A549 (cell line): ENCODE measurements around the gene ABCC3. TPM values are rescaled to one million over a fixed set of nuclear protein-coding genes. Genes with fewer than 3 reads are reported as not detected.

Experiments
- ATAC-seq, 2 experiments: fragments of 200-7000 bp in 1 of 2; fragments of >200 bp in 1 of 2; cut with Nextera tagmentation in 1 of 2; cut with Tn5 transposase in 1 of 2; 3 replicates each; pipeline versions ENCODE4 v1.8.0 to v1.9.1; 2018 to 2020; ENCODE audit warnings: mild to moderate bottlenecking in 1 of 2, moderate library complexity in 1 of 2
- CTCF ChIA-PET: fragments of 300-600 bp; sonication (Branson Sonifier 250); formaldehyde crosslinking; extraction: SDS; loops from one replicate; lab custom pipeline; 2021; ENCODE audit warnings: antibody characterized with exemption, inconsistent platforms; lab: Yijun Ruan, JAX
- POLR2A ChIA-PET: fragments of 350-600 bp; formaldehyde crosslinking; extraction: SDS; loops from one replicate; lab custom pipeline; 2021; ENCODE audit warnings: antibody characterized with exemption, inconsistent platforms; lab: Yijun Ruan, JAX
- DNase-seq, 2 experiments: peaks; one replicate each; pipeline versions ENCODE4 v3.0.0 to v3.0.0-alpha.2; 2011 to 2016; ENCODE audit warnings: low read depth in 1 of 2, low spot score in 1 of 2
- FAIRE-seq: peaks from 2 replicates; lab custom pipeline; 2011; peaks lifted over from hg19 to GRCh38; lab: Jason Lieb, UNC
- H3K27ac ChIP-seq, 2 experiments: fragments of >200 bp; sonication (Bioruptor Twin); formaldehyde crosslinking; 3 replicates each; pipeline ENCODE4 v1.5.1; 2016 to 2017
- H3K4me1 ChIP-seq: fragments of >200 bp; sonication (Bioruptor Twin); formaldehyde crosslinking; 3 replicates; pipeline ENCODE4 v1.6.1; 2016
- H3K4me2 ChIP-seq: fragments of >200 bp; sonication (Bioruptor Twin); formaldehyde crosslinking; 3 replicates; pipeline ENCODE4 v1.6.1; 2016
- H3K4me3 ChIP-seq: fragments of >200 bp; sonication (Bioruptor Twin); formaldehyde crosslinking; 3 replicates; pipeline ENCODE4 v1.5.1; 2016
- H3K9me3 ChIP-seq: fragments of >200 bp; sonication (Bioruptor Twin); formaldehyde crosslinking; 3 replicates; pipeline ENCODE4 v1.6.1; 2016
- BHLHE40 ChIP-seq: IDR thresholded peaks from 2 replicates; pipeline ENCODE4 v1.6.1; 2012; ENCODE audit warnings: low read depth, low read length, inconsistent platforms
- CEBPB ChIP-seq, 2 experiments: fragments of >200 bp in 1 of 2; sonication (Bioruptor Twin) in 1 of 2; formaldehyde crosslinking in 1 of 2; IDR thresholded peaks; 2 replicates each; pipeline ENCODE4 v1.6.1; 2012 to 2016
- CHD2 ChIP-seq: fragments of 150-350 bp; IDR thresholded peaks from 2 replicates; pipeline ENCODE4 v1.6.1; 2014; ENCODE audit warnings: low read length; ENCODE audit not compliant: partially characterized antibody
- ESRRA ChIP-seq: fragments of 150-350 bp; IDR thresholded peaks from 2 replicates; pipeline ENCODE4 v1.6.1; 2014; ENCODE audit warnings: mild to moderate bottlenecking, low read length, borderline replicate concordance
- FOSB ChIP-seq: fragments of 250-450 bp; sonication (Bioruptor Pico); IDR thresholded peaks from 2 replicates; pipeline ENCODE4 v1.5.0; 2020; ENCODE audit warnings: mild to moderate bottlenecking, moderate library complexity
- FOXS1 ChIP-seq: fragments of 250-450 bp; sonication (Bioruptor Pico); IDR thresholded peaks from 2 replicates; pipeline ENCODE4 v1.5.0; 2020; ENCODE audit warnings: mild to moderate bottlenecking, moderate library complexity
- GATA3 ChIP-seq: IDR thresholded peaks from 2 replicates; pipeline ENCODE4 v1.6.1; 2012; ENCODE audit warnings: borderline replicate concordance
- HDAC2 ChIP-seq: fragments of 200-600 bp; sonication (generic); IDR thresholded peaks from 2 replicates; pipeline ENCODE4 v1.6.1; 2016
- HEYL ChIP-seq: fragments of 250-450 bp; sonication (Bioruptor Pico); IDR thresholded peaks from 2 replicates; pipeline ENCODE4 v1.8.0; 2021; ENCODE audit warnings: mild to moderate bottlenecking, moderate library complexity
- HOXB13 ChIP-seq: fragments of 250-450 bp; sonication (Bioruptor Pico); IDR thresholded peaks from 2 replicates; pipeline ENCODE4 v1.5.0; 2020; ENCODE audit warnings: low read depth, mild to moderate bottlenecking, moderate library complexity
- HOXB5 ChIP-seq: fragments of 250-450 bp; sonication (Bioruptor Pico); IDR thresholded peaks from 2 replicates; pipeline ENCODE4 v1.5.0; 2020; ENCODE audit warnings: mild to moderate bottlenecking, moderate library complexity
- JUN ChIP-seq, 2 experiments: fragments of >200 bp; sonication (Bioruptor Twin); formaldehyde crosslinking; IDR thresholded peaks; 2 replicates in 1 of 2; 3 replicates in 1 of 2; pipeline ENCODE4 v1.6.1; 2016 to 2017
- JUNB ChIP-seq: fragments of >200 bp; sonication (Bioruptor Twin); formaldehyde crosslinking; IDR thresholded peaks from 2 replicates; pipeline ENCODE4 v1.6.1; 2016
- KDM1A ChIP-seq: fragments of 200-600 bp; sonication (generic); IDR thresholded peaks from 2 replicates; pipeline ENCODE4 v1.6.1; 2016; ENCODE audit warnings: low read depth, mild to moderate bottlenecking
- KDM5A ChIP-seq: fragments of 200-600 bp; sonication (generic); IDR thresholded peaks from 2 replicates; pipeline ENCODE4 v1.6.1; 2016; ENCODE audit warnings: antibody characterized with exemption, mild to moderate bottlenecking
- MAFK ChIP-seq: fragments of 450-650 bp; IDR thresholded peaks from 2 replicates; pipeline ENCODE4 v1.6.1; 2014; ENCODE audit not compliant: partially characterized antibody
- MYC ChIP-seq: IDR thresholded peaks from 2 replicates; pipeline ENCODE4 v1.6.1; 2012; ENCODE audit warnings: mild to moderate bottlenecking, inconsistent platforms, low read length, improper control_type of control experiment, borderline replicate concordance
- NR3C1 ChIP-seq: fragments of >200 bp; sonication (Bioruptor Twin); formaldehyde crosslinking; IDR thresholded peaks from 3 replicates; pipeline ENCODE4 v1.6.1; 2017
- PHF8 ChIP-seq: fragments of 200-600 bp; sonication (generic); IDR thresholded peaks from 2 replicates; pipeline ENCODE4 v1.6.1; 2016; ENCODE audit warnings: low read depth, mild to moderate bottlenecking, antibody characterized with exemption, moderate library complexity, borderline replicate concordance
- POLR2A ChIP-seq: IDR thresholded peaks from 2 replicates; pipeline ENCODE4 v1.6.1; 2012; ENCODE audit warnings: mild to moderate bottlenecking, low read length
- RAD21 ChIP-seq, 2 experiments: fragments of >200 bp in 1 of 2; sonication (Bioruptor Twin) in 1 of 2; formaldehyde crosslinking in 1 of 2; IDR thresholded peaks in 1 of 2; conservative IDR thresholded peaks in 1 of 2; 2 replicates in 1 of 2; 3 replicates in 1 of 2; pipeline ENCODE4 v1.6.1; 2012 to 2018; ENCODE audit warnings: inconsistent platforms in 1 of 2
- RARB ChIP-seq: fragments of 250-450 bp; sonication (Bioruptor Pico); IDR thresholded peaks from 2 replicates; pipeline ENCODE4 v1.8.0; 2021; ENCODE audit warnings: mild to moderate bottlenecking, moderate library complexity
- RCOR1 ChIP-seq: fragments of 150-350 bp; IDR thresholded peaks from 2 replicates; pipeline ENCODE4 v1.6.1; 2014; ENCODE audit warnings: antibody characterized with exemption, low read length, low read depth
- SREBF2 ChIP-seq: fragments of 450-650 bp; IDR thresholded peaks from 2 replicates; pipeline ENCODE4 v1.6.1; 2014; ENCODE audit warnings: mild to moderate bottlenecking, moderate library complexity
- TFCP2L1 ChIP-seq: fragments of 250-450 bp; sonication (Bioruptor Pico); IDR thresholded peaks from 2 replicates; pipeline ENCODE4 v1.5.0; 2021; ENCODE audit warnings: mild to moderate bottlenecking
- ZFP36 ChIP-seq: fragments of 450-650 bp; IDR thresholded peaks from 2 replicates; pipeline ENCODE4 v1.6.1; 2014; ENCODE audit warnings: borderline replicate concordance; ENCODE audit not compliant: partially characterized antibody
- WGBS: methylation state at CpG from one replicate; pipeline ENCODE4 v1.1.6; 2017; ENCODE audit errors: missing lambda C conversion rate; 5-methylcytosine and 5-hydroxymethylcytosine counted together
- polyA minus RNA-seq: library from RNA; depleted of rRNA, polyadenylated mRNA; stranded (reverse); fragments of >200 nt; gene quantifications from 2 replicates; pipeline ENCODE4 v1.2.3, GENCODE V29; 2011; rRNA and poly(A)+ RNA removed
- polyA plus RNA-seq, 4 experiments: library from polyadenylated mRNA; depleted of rRNA in 3 of 4; stranded (reverse); fragments of >200 nt; fragmentation: RNase III in 1 of 4; extraction: RNeasy Plus Mini Kit Qiagen cat#74134 plus additional on column Dnase treatment in 1 of 4; gene quantifications; 2 replicates in 3 of 4; 3 replicates in 1 of 4; pipeline ENCODE4 v1.2.3, GENCODE V29; 2011 to 2017
- TF ChIP-seq, protein P1 (sequence below): IDR thresholded peaks from 2 replicates; pipeline ENCODE4 v1.6.1; 2012; ENCODE audit warnings: low read depth, borderline replicate concordance
- TF ChIP-seq, protein P2 (sequence below): fragments of >200 bp; sonication (Bioruptor Twin); formaldehyde crosslinking; IDR thresholded peaks from 2 replicates; pipeline ENCODE4 v1.6.1; 2016
- TF ChIP-seq, protein P3 (sequence below): fragments of 250-450 bp; sonication (Bioruptor Pico); IDR thresholded peaks from 2 replicates; pipeline ENCODE4 v1.5.0; 2020; ENCODE audit warnings: low read depth, mild to moderate bottlenecking, moderate library complexity
- TF ChIP-seq, protein P4 (sequence below): fragments of 150-350 bp; IDR thresholded peaks from 2 replicates; pipeline ENCODE4 v1.6.1; 2014; ENCODE audit warnings: low read depth, mild to moderate bottlenecking, low read length
- TF ChIP-seq, protein P5 (sequence below): IDR thresholded peaks from 2 replicates; pipeline ENCODE4 v1.6.1; 2012

The ABCC3 gene, protein sequence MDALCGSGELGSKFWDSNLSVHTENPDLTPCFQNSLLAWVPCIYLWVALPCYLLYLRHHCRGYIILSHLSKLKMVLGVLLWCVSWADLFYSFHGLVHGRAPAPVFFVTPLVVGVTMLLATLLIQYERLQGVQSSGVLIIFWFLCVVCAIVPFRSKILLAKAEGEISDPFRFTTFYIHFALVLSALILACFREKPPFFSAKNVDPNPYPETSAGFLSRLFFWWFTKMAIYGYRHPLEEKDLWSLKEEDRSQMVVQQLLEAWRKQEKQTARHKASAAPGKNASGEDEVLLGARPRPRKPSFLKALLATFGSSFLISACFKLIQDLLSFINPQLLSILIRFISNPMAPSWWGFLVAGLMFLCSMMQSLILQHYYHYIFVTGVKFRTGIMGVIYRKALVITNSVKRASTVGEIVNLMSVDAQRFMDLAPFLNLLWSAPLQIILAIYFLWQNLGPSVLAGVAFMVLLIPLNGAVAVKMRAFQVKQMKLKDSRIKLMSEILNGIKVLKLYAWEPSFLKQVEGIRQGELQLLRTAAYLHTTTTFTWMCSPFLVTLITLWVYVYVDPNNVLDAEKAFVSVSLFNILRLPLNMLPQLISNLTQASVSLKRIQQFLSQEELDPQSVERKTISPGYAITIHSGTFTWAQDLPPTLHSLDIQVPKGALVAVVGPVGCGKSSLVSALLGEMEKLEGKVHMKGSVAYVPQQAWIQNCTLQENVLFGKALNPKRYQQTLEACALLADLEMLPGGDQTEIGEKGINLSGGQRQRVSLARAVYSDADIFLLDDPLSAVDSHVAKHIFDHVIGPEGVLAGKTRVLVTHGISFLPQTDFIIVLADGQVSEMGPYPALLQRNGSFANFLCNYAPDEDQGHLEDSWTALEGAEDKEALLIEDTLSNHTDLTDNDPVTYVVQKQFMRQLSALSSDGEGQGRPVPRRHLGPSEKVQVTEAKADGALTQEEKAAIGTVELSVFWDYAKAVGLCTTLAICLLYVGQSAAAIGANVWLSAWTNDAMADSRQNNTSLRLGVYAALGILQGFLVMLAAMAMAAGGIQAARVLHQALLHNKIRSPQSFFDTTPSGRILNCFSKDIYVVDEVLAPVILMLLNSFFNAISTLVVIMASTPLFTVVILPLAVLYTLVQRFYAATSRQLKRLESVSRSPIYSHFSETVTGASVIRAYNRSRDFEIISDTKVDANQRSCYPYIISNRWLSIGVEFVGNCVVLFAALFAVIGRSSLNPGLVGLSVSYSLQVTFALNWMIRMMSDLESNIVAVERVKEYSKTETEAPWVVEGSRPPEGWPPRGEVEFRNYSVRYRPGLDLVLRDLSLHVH (N-terminal part only)
- polyA plus RNA-seq (2011; rRNA removed), result 342 and 442 TPM in 2 replicates
- polyA plus RNA-seq (2012; cell fraction: cytosol; rRNA removed), result 157 and 189 TPM in 2 replicates
- polyA plus RNA-seq (2012; cell fraction: nucleus; rRNA removed), result 1,165 and 1,226 TPM in 2 replicates
- polyA plus RNA-seq (2017; fragmentation: RNase III; extraction: RNeasy Plus Mini Kit Qiagen cat#74134 plus additional on column Dnase treatment), result 225 to 288 TPM (median 248 TPM) in 3 replicates
- polyA minus RNA-seq, result 586 and 639 TPM in 2 replicates

DNA sequence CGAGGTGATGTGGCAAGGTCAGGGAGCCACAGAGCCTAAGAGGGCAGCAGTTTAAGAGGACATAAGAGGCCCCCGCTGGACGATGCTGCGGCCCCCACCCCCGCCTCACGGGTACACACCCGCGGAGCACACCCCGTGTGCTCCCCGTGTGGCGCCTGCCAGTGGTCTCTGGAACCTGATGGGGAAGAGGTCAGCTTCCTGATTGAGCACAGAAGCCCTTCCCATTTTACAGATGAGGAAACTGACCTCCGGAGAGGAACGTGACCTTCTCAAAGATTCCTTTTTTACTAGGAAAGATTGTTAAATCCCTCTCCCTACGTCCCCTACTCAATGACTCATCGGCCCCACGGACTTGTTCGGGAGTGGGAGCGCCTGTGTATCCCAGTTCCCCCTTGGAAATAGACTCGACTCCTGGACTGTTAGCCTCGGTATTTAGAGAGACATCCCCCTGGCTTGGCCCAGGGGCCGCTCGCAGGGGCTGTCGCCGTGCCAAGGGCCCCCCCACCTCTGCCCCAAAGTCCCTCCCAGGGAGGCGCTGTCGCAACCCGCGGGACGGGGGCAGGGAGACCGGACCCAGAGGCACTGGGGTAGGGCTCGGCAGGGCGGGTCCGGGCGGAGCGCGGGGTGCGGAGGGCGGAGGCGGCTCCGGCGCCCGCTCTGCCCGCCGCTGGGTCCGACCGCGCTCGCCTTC lies at the start of gene ABCC3:
Gene ABCC3 (plus strand): TSS at position 658 of the 691 bp plus-strand sequence. CDS start 56 bp downstream, outside the sequence.
- no peaks in the 10 kb centered on the region for H3K9me3 ChIP-seq
- ChIA-PET CTCF (interaction anchor here (0.6 to 48.0 kb wide), 4 partner anchors 7 to 83 kb away, joined by 3 to 2097 read pairs (median 96); partner anchors contain the start of gene ANKRD40), POLR2A (interaction anchor here (1.1 to 8.0 kb wide), 3 partner anchors 26 to 74 kb away, joined by 3 to 237 read pairs (median 7); partner anchors contain the start of gene CACNA1G)
- H3K4me1 ChIP-seq, result peaks cover 80% of the 10 kb centered on the region
- H3K4me3 ChIP-seq, result peak within 1 kb of the TSS; percentile 92
- peak within 1 kb of the TSS; percentile 92 for H3K4me2 ChIP-seq
- DNase-seq (peak; percentile 87), ATAC-seq (peak; percentile 11 to 18; a peak in 3 of 6 replicates), FAIRE-seq (peak; percentile 67)
- H3K27ac ChIP-seq, result peak within 1 kb of the TSS; percentile 99 to 100
- WGBS, result 4% methylated on average over 30 of the region's 48 CpGs
- TF ChIP-seq PHF8 (no peak), KDM5A (no peak), GATA3 (peak; percentile 60), TFCP2L1 (CRISPR knock-in tag) (no peak), HDAC2 (peak; percentile 98), HOXB5 (no peak), RARB (CRISPR knock-in tag) (no peak), HEYL (no peak), MYC (no peak), JUNB (peak; percentile 74), RAD21 (conservative IDR thresholded peaks at IDR 0.05 in 1 of 2, IDR thresholded peaks at IDR 0.05 in 1 of 2) (peak; percentile 1 to 23; a peak in 1 of 5 replicates), HOXB13 (CRISPR knock-in tag) (peak; percentile 76; the same call in 1 of the 2 replicates), CHD2 (no peak), ZFP36 (no peak), ESRRA (peak; percentile 90), POLR2A (peak; percentile 63), KDM1A (peak; percentile 99), BHLHE40 (peak; percentile 81; the same call in 1 of the 2 replicates), CEBPB (IDR thresholded peaks at IDR 0.05) (peak; percentile 88 to 94), RCOR1 (peak; percentile 93; the same call in 1 of the 2 replicates), MAFK (no peak), FOSB (CRISPR knock-in tag) (peak; percentile 65; the same call in 1 of the 2 replicates), SREBF2 (no peak), FOXS1 (CRISPR knock-in tag) (no peak), JUN (IDR thresholded peaks at IDR 0.05) (peak; percentile 61 to 98; a peak in 4 of 5 replicates), NR3C1 (no peak)
- TF ChIP-seq, protein P1, sequence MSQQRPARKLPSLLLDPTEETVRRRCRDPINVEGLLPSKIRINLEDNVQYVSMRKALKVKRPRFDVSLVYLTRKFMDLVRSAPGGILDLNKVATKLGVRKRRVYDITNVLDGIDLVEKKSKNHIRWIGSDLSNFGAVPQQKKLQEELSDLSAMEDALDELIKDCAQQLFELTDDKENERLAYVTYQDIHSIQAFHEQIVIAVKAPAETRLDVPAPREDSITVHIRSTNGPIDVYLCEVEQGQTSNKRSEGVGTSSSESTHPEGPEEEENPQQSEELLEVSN, result no peak; the same call in 1 of the 2 replicates
- TF ChIP-seq, protein P2, sequence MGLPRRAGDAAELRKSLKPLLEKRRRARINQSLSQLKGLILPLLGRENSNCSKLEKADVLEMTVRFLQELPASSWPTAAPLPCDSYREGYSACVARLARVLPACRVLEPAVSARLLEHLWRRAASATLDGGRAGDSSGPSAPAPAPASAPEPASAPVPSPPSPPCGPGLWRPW, result no peak
- TF ChIP-seq, protein P3, sequence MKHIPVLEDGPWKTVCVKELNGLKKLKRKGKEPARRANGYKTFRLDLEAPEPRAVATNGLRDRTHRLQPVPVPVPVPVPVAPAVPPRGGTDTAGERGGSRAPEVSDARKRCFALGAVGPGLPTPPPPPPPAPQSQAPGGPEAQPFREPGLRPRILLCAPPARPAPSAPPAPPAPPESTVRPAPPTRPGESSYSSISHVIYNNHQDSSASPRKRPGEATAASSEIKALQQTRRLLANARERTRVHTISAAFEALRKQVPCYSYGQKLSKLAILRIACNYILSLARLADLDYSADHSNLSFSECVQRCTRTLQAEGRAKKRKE (CRISPR knock-in tag), result 0 out of 2 replicates have a peak, but pooled peaks have one; percentile 32
- TF ChIP-seq, protein P4, sequence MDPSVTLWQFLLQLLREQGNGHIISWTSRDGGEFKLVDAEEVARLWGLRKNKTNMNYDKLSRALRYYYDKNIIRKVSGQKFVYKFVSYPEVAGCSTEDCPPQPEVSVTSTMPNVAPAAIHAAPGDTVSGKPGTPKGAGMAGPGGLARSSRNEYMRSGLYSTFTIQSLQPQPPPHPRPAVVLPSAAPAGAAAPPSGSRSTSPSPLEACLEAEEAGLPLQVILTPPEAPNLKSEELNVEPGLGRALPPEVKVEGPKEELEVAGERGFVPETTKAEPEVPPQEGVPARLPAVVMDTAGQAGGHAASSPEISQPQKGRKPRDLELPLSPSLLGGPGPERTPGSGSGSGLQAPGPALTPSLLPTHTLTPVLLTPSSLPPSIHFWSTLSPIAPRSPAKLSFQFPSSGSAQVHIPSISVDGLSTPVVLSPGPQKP, result no peak
- TF ChIP-seq, protein P5, sequence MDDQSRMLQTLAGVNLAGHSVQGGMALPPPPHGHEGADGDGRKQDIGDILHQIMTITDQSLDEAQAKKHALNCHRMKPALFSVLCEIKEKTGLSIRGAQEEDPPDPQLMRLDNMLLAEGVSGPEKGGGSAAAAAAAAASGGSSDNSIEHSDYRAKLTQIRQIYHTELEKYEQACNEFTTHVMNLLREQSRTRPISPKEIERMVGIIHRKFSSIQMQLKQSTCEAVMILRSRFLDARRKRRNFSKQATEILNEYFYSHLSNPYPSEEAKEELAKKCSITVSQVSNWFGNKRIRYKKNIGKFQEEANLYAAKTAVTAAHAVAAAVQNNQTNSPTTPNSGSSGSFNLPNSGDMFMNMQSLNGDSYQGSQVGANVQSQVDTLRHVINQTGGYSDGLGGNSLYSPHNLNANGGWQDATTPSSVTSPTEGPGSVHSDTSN, result no peak
